ENCODE results near the gene KRTAP17-1. TPM values are rescaled to one million over a fixed set of nuclear protein-coding genes. Genes with fewer than 3 reads are reported as not detected.
A peak's percentile ranks its signal among the peaks of the same experiment; 100 is the strongest.
"Not testable (repeated sequence)": the region's sequence is repeated elsewhere in the genome, so short reads cannot be mapped to it uniquely, and the experiment has no call there.

KRTAP17-1 gene
- total RNA-seq, 1 experiment from 2014 or later, result not detected

DNA sequence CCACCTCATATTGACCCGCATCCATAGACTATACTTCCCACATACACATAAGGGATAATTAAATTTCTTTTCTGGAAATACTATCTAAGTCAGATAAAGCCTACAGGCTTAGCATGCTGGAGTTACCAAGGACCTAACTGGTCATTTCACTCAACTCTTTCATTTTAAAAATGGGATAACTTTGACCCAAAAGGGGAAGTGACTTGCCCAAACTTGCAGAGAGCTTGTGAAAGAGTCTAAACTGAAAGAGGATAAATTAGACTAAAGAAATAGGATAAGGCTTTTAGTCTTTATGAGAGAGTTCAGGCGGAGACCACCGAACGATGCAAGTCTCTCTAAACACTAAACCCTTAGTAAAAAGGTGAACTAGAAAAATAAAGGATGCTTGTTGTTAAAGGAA, 39.0 kb upstream of the KRTAP17-1 start:
- CTCF ChIA-PET, result no interaction called here
- H3K27me3 ChIP-seq (replicated peaks; ENCODE audit: control insufficient read depth, insufficient read depth, low read length), result no peaks in the 10 kb centered on the region
- TF ChIP-seq, protein P1, sequence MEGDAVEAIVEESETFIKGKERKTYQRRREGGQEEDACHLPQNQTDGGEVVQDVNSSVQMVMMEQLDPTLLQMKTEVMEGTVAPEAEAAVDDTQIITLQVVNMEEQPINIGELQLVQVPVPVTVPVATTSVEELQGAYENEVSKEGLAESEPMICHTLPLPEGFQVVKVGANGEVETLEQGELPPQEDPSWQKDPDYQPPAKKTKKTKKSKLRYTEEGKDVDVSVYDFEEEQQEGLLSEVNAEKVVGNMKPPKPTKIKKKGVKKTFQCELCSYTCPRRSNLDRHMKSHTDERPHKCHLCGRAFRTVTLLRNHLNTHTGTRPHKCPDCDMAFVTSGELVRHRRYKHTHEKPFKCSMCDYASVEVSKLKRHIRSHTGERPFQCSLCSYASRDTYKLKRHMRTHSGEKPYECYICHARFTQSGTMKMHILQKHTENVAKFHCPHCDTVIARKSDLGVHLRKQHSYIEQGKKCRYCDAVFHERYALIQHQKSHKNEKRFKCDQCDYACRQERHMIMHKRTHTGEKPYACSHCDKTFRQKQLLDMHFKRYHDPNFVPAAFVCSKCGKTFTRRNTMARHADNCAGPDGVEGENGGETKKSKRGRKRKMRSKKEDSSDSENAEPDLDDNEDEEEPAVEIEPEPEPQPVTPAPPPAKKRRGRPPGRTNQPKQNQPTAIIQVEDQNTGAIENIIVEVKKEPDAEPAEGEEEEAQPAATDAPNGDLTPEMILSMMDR (IDR thresholded peaks at IDR 0.05; ENCODE audit: insufficient read depth in 1 of 2, low read depth in 1 of 2, low read length in 1 of 2, severe bottlenecking in 1 of 2, unreplicated experiment in 1 of 2), result no peak
- no peaks in the 10 kb centered on the region for H3K4me1 ChIP-seq
- H3K36me3 ChIP-seq (ENCODE audit: control insufficient read depth, insufficient read depth, low read length), result no peaks in the 10 kb centered on the region
- Mint-ChIP-seq H3K9me3 (ENCODE audit: unreplicated experiment) (peaks cover 9% of the 10 kb centered on the region), H3K36me3 (ENCODE audit: insufficient read depth, unreplicated experiment) (no peaks in the 10 kb centered on the region), H3K27me3 (ENCODE audit: insufficient read depth, unreplicated experiment) (no peaks in the 10 kb centered on the region), H3K27ac (ENCODE audit: unreplicated experiment) (no peak overlapping the region), H3K4me3 (ENCODE audit: unreplicated experiment) (no peak overlapping the region), H3K4me1 (ENCODE audit: low read depth, unreplicated experiment) (no peaks in the 10 kb centered on the region)
- intact Hi-C loops (cut with micrococcal nuclease; ENCODE audit: unreplicated experiment), result loop anchor here (10.0 kb wide), 1 partner anchor 60 kb away; no protein-coding TSS in a partner anchor
- no peaks in the 10 kb centered on the region for H3K9me3 ChIP-seq
- no TSS peak for BruUV-seq (replicated peaks)
- no peak for DNase-seq
- H3K4me3 ChIP-seq (ENCODE audit: low read depth, low read length), result no peak overlapping the region
- POLR2A ChIA-PET, result no interaction called here

GRCh38 chr17:41352597-41353366, 37.3 kb upstream of the KRTAP17-1 start:
- H3K36me3 ChIP-seq (ENCODE audit: control insufficient read depth, insufficient read depth, low read length), result no peaks in the 10 kb centered on the region

DNA sequence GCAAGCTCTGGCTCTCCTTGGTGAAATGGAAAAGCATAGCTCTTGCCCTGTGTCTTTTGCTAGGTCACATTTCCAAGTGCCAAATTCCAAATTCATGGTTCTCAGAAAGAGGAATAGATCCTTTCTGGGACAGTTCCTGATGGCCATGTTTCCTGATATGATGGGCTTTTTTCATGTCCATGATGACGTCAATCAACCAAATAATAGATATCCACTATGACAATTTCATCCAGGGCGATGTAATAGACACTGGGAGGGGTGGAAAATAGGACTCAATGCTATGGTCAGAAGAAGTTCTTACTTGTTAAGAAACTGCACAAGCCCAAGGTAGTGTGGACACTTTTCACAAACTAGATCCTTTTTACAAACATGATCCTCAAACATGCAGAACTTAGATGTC, 35.7 kb upstream of the KRTAP17-1 start:
- H3K27me3 ChIP-seq (replicated peaks; ENCODE audit: control insufficient read depth, insufficient read depth, low read length), result no peaks in the 10 kb centered on the region
- Mint-ChIP-seq H3K27ac (ENCODE audit: unreplicated experiment) (no peak overlapping the region), H3K4me1 (ENCODE audit: low read depth, unreplicated experiment) (no peaks in the 10 kb centered on the region), H3K27me3 (ENCODE audit: insufficient read depth, unreplicated experiment) (no peaks in the 10 kb centered on the region), H3K36me3 (ENCODE audit: insufficient read depth, unreplicated experiment) (no peaks in the 10 kb centered on the region), H3K9me3 (ENCODE audit: unreplicated experiment) (peaks cover 9% of the 10 kb centered on the region), H3K4me3 (ENCODE audit: unreplicated experiment) (no peak overlapping the region)
- intact Hi-C loops (cut with micrococcal nuclease; ENCODE audit: unreplicated experiment), result loop anchor here (10.0 kb wide), 1 partner anchor 64 kb away; no protein-coding TSS in a partner anchor
- no peaks in the 10 kb centered on the region for H3K4me1 ChIP-seq
- H3K4me3 ChIP-seq (ENCODE audit: low read depth, low read length), result no peak overlapping the region
- TF ChIP-seq, protein P1 (IDR thresholded peaks at IDR 0.05; ENCODE audit: insufficient read depth in 1 of 2, low read depth in 1 of 2, low read length in 1 of 2, severe bottlenecking in 1 of 2, unreplicated experiment in 1 of 2), result no peak
- POLR2A ChIA-PET, result no interaction called here
- no peaks in the 10 kb centered on the region for H3K36me3 ChIP-seq (ENCODE audit: control insufficient read depth, insufficient read depth, low read length)
- BruUV-seq (replicated peaks), result no TSS peak
- H3K9me3 ChIP-seq, result no peaks in the 10 kb centered on the region
- no peak for DNase-seq
- CTCF ChIA-PET, result interaction anchor here (0.6 to 0.7 kb wide), 2 partner anchors 20 to 198 kb away, joined by 3 to 6 read pairs; no protein-coding TSS in a partner anchor

More at GRCh38 chr17:41352597-41353366, 37.3 kb upstream of the KRTAP17-1 start:
- Histone ChIP-seq H3K4me1 (no peaks in the 10 kb centered on the region), H3K4me3 (ENCODE audit: low read depth, low read length) (no peak overlapping the region), H3K9me3 (no peaks in the 10 kb centered on the region), H3K27me3 (replicated peaks; ENCODE audit: control insufficient read depth, insufficient read depth, low read length) (no peaks in the 10 kb centered on the region)
- Mint-ChIP-seq H3K36me3 (ENCODE audit: insufficient read depth, unreplicated experiment) (no peaks in the 10 kb centered on the region), H3K4me1 (ENCODE audit: low read depth, unreplicated experiment) (no peaks in the 10 kb centered on the region), H3K4me3 (ENCODE audit: unreplicated experiment) (no peak overlapping the region), H3K27ac (ENCODE audit: unreplicated experiment) (no peak overlapping the region), H3K27me3 (ENCODE audit: insufficient read depth, unreplicated experiment) (no peaks in the 10 kb centered on the region), H3K9me3 (ENCODE audit: unreplicated experiment) (peaks cover 9% of the 10 kb centered on the region)
- ChIA-PET CTCF (no interaction called here), POLR2A (no interaction called here)
- no TSS peak for BruUV-seq (replicated peaks)
- intact Hi-C loops (cut with micrococcal nuclease; ENCODE audit: unreplicated experiment), result loop anchor here (10.0 kb wide), 1 partner anchor 62 kb away; no protein-coding TSS in a partner anchor
- peak in 1 of 2 experiments; percentile 31 for DNase-seq
- TF ChIP-seq, protein P1 (IDR thresholded peaks at IDR 0.05; ENCODE audit: insufficient read depth in 1 of 2, low read depth in 1 of 2, low read length in 1 of 2, severe bottlenecking in 1 of 2, unreplicated experiment in 1 of 2), result no peak

DNA sequence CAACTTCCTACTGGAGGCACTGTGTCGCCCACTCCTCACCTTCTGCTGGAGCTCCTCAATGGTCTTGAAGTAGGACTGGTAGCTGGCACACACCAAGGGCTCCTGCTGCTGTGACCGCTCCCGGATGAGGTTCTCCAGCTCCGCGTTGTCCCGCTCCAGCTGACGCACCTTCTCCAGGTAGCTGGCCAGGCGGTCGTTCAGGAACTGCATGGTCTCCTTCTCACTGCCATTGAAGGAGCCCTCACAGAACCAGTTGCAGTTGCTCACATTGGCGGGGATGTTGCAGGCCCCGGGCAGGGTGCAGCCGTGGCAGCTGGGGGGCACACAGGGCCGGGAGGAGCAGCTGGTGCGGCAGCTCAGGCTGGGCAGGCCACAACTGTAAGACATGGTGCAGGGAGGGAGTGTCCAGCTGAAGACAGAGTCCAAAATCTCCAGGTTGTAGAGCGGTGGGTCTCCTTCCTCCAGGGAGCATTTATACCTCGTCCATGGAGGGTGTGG, 34.9 kb upstream of the KRTAP17-1 start, which contains the start of gene KRT33A:
Gene KRT33A (minus strand): TSS at position 448 of the 498 bp plus-strand sequence. CDS start 61 bp downstream, at position 387.
- POLR2A ChIA-PET; BruUV-seq (replicated peaks): not testable (repeated sequence)
- intact Hi-C loops (cut with micrococcal nuclease; ENCODE audit: unreplicated experiment), result loop anchor here (10.0 kb wide), 1 partner anchor 64 kb away; no protein-coding TSS in a partner anchor

More for the DNA sequence above, 34.9 kb upstream of the KRTAP17-1 start, which contains the start of gene KRT33A:
- DNase-seq; H3K4me3 Mint-ChIP-seq (ENCODE audit: unreplicated experiment); H3K36me3 Mint-ChIP-seq (ENCODE audit: insufficient read depth, unreplicated experiment); H3K36me3 ChIP-seq (ENCODE audit: control insufficient read depth, insufficient read depth, low read length); H3K9me3 Mint-ChIP-seq (ENCODE audit: unreplicated experiment); H3K4me1 ChIP-seq; H3K27me3 ChIP-seq (replicated peaks; ENCODE audit: control insufficient read depth, insufficient read depth, low read length); H3K4me3 ChIP-seq (ENCODE audit: low read depth, low read length); H3K9me3 ChIP-seq; H3K27me3 Mint-ChIP-seq (ENCODE audit: insufficient read depth, unreplicated experiment); H3K27ac Mint-ChIP-seq (ENCODE audit: unreplicated experiment); H3K4me1 Mint-ChIP-seq (ENCODE audit: low read depth, unreplicated experiment): not testable (repeated sequence)
- CTCF ChIA-PET, result interaction anchor here (0.5 to 0.7 kb wide), 2 partner anchors 65 to 199 kb away, joined by 3 to 6 read pairs; no protein-coding TSS in a partner anchor

All from Caco-2 (cell line).